Body of pancreas (tissue), 4 donors: ENCODE results near the gene XPR1. TPM values are rescaled to one million over a fixed set of nuclear protein-coding genes. Genes with fewer than 3 reads are reported as not detected.

Experiments used
- ATAC-seq: fragments of 150-250 bp; one replicate; pipeline ENCODE4 v1.9.1; 2016
- DNase-seq, 4 donors: peaks; one replicate each; pipeline ENCODE4 v3.0.0-alpha.2; 2019
- H3K27ac ChIP-seq, 4 donors: fragments of 200-600 bp; sonication (generic); 1 replicate in 3 of 4; 2 replicates in 1 of 4; pipeline versions ENCODE4 v1.5.1 to v1.6.1; 2016 to 2019; ENCODE audit warnings: mild to moderate bottlenecking in 1 of 4, mixed read lengths in 1 of 4, moderate library complexity in 1 of 4
- H3K27me3 ChIP-seq, 2 donors: fragments of 200-600 bp; sonication (generic); one replicate each; pipeline ENCODE4 v1.6.0; 2016; ENCODE audit warnings: mild to moderate bottlenecking in 1 of 2
- H3K36me3 ChIP-seq, 2 donors: fragments of 200-600 bp; sonication (generic); replicated peaks in 1 of 2; 2 replicates each; pipeline ENCODE4 v1.5.1; 2016; ENCODE audit warnings: low read depth in 2 of 2; ENCODE audit not compliant: insufficient read depth in 1 of 2
- H3K4me1 ChIP-seq: fragments of 200-600 bp; sonication (generic); one replicate; pipeline ENCODE4 v1.6.0; 2016
- H3K4me3 ChIP-seq, 2 donors: fragments of 200-600 bp; sonication (generic); 1 replicate in 1 of 2; 2 replicates in 1 of 2; pipeline ENCODE4 v1.5.1; 2016 to 2019
- H3K9me3 ChIP-seq, 3 donors: fragments of 200-600 bp; sonication (generic); 1 replicate in 2 of 3; 2 replicates in 1 of 3; pipeline ENCODE4 v1.5.1; 2016
- POLR2A ChIP-seq, 3 donors: fragments of 450-650 bp; IDR thresholded peaks; one replicate each; pipeline ENCODE4 v1.6.1; 2016; ENCODE audit warnings: antibody characterized with exemption in 3 of 3, mild to moderate bottlenecking in 2 of 3
- WGBS, 2 donors: methylation state at CpG; one replicate each; pipeline ENCODE4 v1.1.5; 2017; 5-methylcytosine and 5-hydroxymethylcytosine counted together
- intact Hi-C: fragments of 100-400 bp; cut with DNase I; formaldehyde crosslinking; loops from one replicate; pipeline ENCODE4 v1.15.1; 2023
- total RNA-seq, 2 donors: library from RNA; depleted of rRNA; stranded (reverse); fragments of >200 nt; gene quantifications; one replicate each; pipeline ENCODE4 v1.1.0, GENCODE V29; 2016
- TF ChIP-seq, protein P1 (sequence below), 7 experiments: fragments of 450-650 bp in 4 of 7; fragments of 200-600 bp in 3 of 7; sonication (generic) in 3 of 7; IDR thresholded peaks; one replicate each; pipeline ENCODE4 v1.5.1; 2016 to 2019; ENCODE audit warnings: antibody characterized with exemption in 7 of 7

Gene XPR1
- total RNA-seq, 2 donors from 2014 or later, result 11.5 to 13.0 TPM

DNA sequence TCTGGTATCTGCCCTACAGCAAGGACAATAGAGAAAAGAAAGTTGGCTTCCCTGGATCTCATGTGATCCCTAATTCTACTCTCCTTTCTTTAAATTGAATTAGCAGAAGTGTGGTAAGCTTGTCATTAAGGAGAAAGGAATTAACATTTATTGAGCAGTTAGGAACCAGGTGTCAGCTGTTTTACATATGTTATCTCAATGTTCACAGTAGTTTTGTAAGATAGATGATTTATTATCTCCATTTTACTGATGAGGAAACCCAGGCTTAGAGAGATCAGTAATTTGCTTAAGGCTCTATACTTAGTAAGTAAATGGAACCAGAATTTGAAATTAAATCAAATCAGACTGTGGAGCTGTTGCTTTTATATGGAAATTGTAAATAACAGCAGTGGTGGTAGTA is 8.0 kb downstream of the XPR1 start:
- Histone ChIP-seq H3K36me3 (no peaks in the 10 kb centered on the region), H3K4me3 (no peak overlapping the region), H3K4me1 (peaks cover 75% of the 10 kb centered on the region), H3K9me3 (no peaks in the 10 kb centered on the region), H3K27me3 (no peaks in the 10 kb centered on the region), H3K27ac (no peak overlapping the region)
- intact Hi-C loops, result loop anchor here (10.0 kb wide), 1 partner anchor 225 kb away; no protein-coding TSS in a partner anchor
- TF ChIP-seq, protein P1, sequence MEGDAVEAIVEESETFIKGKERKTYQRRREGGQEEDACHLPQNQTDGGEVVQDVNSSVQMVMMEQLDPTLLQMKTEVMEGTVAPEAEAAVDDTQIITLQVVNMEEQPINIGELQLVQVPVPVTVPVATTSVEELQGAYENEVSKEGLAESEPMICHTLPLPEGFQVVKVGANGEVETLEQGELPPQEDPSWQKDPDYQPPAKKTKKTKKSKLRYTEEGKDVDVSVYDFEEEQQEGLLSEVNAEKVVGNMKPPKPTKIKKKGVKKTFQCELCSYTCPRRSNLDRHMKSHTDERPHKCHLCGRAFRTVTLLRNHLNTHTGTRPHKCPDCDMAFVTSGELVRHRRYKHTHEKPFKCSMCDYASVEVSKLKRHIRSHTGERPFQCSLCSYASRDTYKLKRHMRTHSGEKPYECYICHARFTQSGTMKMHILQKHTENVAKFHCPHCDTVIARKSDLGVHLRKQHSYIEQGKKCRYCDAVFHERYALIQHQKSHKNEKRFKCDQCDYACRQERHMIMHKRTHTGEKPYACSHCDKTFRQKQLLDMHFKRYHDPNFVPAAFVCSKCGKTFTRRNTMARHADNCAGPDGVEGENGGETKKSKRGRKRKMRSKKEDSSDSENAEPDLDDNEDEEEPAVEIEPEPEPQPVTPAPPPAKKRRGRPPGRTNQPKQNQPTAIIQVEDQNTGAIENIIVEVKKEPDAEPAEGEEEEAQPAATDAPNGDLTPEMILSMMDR (IDR thresholded peaks at IDR 0.05), result no peak
- no peak for TF ChIP-seq POLR2A (IDR thresholded peaks at IDR 0.05)
- DNase-seq (no peak), ATAC-seq (no peak)

DNA sequence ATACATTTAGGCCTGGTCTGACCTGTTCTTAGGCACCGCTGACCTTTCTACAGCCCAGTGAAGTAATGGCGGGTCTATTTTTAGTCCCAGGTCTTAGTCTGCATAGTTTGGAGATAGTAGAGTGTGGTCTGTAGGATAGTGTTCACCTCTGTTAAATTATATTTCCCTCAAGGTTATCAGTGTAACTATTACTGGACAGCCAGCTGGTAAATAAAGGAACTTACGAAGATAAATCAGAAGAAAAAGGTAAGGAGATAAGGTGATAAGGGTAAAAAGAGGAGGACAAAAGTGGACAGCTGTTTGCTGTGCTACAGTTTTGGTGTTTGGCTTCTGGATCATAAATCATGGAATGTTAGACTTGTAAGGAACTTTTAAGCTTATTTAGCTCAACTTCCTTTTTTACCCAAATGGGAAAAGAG is 8.7 kb downstream of the XPR1 start:
- Histone ChIP-seq H3K27ac (no peak overlapping the region), H3K4me1 (peaks cover 69% of the 10 kb centered on the region), H3K4me3 (no peak overlapping the region), H3K27me3 (no peaks in the 10 kb centered on the region), H3K36me3 (no peaks in the 10 kb centered on the region), H3K9me3 (no peaks in the 10 kb centered on the region)
- DNase-seq, result no peak
- 42 to 57% methylated on average over 3 of the region's 3 CpGs for WGBS, 2 donors
- TF ChIP-seq POLR2A (IDR thresholded peaks at IDR 0.05), result no peak
- TF ChIP-seq, protein P1 (IDR thresholded peaks at IDR 0.05), result no peak
- intact Hi-C loops, result no loop called here
- ATAC-seq, result no peak

DNA sequence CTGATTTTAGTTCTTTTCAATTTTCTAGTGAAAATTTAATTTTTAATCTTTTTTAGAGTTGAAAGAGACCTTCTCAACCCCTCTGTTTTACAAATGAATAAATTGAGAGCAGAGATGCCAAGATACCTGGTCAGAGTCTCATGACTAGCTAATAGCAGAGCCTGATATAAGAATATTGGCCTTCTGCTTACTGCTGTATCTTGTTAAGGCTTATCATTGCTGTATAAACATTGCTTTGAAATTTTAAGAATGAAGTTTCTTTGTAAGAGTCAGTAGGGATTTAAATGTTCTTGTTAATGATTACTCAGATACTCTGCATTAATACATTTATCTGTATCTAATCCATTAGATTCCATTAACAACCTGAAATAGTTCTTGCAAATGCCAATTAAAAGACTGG is 9.8 kb downstream of the XPR1 start:
- Histone ChIP-seq H3K9me3 (no peaks in the 10 kb centered on the region), H3K36me3 (no peaks in the 10 kb centered on the region), H3K27me3 (no peaks in the 10 kb centered on the region), H3K4me3 (no peak overlapping the region), H3K27ac (peak overlapping the region in 1 of 4 donors; percentile 6), H3K4me1 (peaks cover 58% of the 10 kb centered on the region)
- TF ChIP-seq POLR2A (IDR thresholded peaks at IDR 0.05), result no peak
- TF ChIP-seq, protein P1 (IDR thresholded peaks at IDR 0.05), result no peak
- no peak for ATAC-seq
- intact Hi-C loops, result no loop called here
- DNase-seq, result no peak

DNA sequence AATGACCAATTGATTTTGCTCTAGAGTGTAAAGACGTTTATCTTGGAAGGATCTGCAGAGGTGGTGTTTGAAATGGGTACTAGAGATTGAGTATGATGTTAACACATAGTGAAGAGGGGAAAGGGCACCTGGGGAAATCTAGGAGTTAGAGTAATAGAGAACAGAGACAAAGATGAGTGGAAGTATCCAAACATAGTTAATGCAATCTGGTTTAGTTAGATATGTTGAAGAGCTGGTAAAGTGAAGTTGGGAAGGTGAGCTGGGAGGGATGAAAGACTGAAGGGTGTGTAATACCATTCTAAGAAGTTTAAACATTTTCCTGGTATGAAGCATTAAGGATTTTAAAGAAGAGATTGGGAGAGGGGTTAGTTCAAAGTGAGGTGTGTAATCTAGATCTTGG is 11.0 kb downstream of the XPR1 start:
- TF ChIP-seq, protein P1 (IDR thresholded peaks at IDR 0.05), result no peak
- TF ChIP-seq POLR2A (IDR thresholded peaks at IDR 0.05), result no peak
- peaks cover 48% of the 10 kb centered on the region for H3K4me1 ChIP-seq
- intact Hi-C loops, result no loop called here
- ATAC-seq (no peak), DNase-seq (no peak)
- 77 to 78% methylated on average over 1 of the region's 1 CpG for WGBS, 2 donors
- H3K9me3 ChIP-seq, result no peaks in the 10 kb centered on the region
- peak overlapping the region in 1 of 4 donors; percentile 30 for H3K27ac ChIP-seq
- H3K4me3 ChIP-seq, result no peak overlapping the region
- no peaks in the 10 kb centered on the region for H3K36me3 ChIP-seq
- H3K27me3 ChIP-seq, result no peaks in the 10 kb centered on the region

DNA sequence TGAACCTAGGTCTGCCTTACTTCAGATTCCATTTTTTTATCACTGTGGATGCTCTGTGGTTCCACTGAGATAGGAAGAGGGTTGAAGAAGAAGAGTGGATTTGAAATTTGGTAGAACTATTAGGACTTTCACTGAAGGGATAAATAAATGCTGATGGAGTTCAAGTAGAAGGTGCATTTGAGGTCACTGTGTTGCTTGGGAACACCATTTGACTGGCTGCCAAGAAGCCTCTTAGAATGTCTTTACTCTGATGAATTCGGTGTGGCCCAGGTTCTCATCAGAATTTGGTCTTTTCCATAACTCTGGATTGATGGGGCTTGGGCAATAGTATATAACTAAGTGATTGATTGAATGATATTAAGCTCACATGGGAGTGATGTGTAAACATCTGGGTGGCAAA is 11.9 kb downstream of the XPR1 start:
- intact Hi-C loops, result no loop called here
- H3K27ac ChIP-seq, result peak overlapping the region in 1 of 4 donors; percentile 30
- TF ChIP-seq POLR2A (IDR thresholded peaks at IDR 0.05), result no peak
- TF ChIP-seq, protein P1 (IDR thresholded peaks at IDR 0.05), result no peak
- no peaks in the 10 kb centered on the region for H3K36me3 ChIP-seq
- DNase-seq, result peak; percentile 44 to 66 (median 58)
- 0 to 12% methylated on average over 1 of the region's 1 CpG for WGBS, 2 donors
- no peaks in the 10 kb centered on the region for H3K9me3 ChIP-seq
- H3K4me3 ChIP-seq, result no peak overlapping the region
- ATAC-seq, result peak; percentile 58
- H3K27me3 ChIP-seq, result no peaks in the 10 kb centered on the region
- peaks cover 48% of the 10 kb centered on the region for H3K4me1 ChIP-seq
